HG02885 (cell line): ENCODE results near the gene DCD.

Experiments
- ATAC-seq: cut with Tn5 transposase; IDR thresholded peaks from one replicate; pipeline ENCODE4 v1.9.1; 2021; ENCODE audit warnings: mild to moderate bottlenecking; ENCODE audit not compliant: unreplicated experiment, poor library complexity

Gene DCD

DNA sequence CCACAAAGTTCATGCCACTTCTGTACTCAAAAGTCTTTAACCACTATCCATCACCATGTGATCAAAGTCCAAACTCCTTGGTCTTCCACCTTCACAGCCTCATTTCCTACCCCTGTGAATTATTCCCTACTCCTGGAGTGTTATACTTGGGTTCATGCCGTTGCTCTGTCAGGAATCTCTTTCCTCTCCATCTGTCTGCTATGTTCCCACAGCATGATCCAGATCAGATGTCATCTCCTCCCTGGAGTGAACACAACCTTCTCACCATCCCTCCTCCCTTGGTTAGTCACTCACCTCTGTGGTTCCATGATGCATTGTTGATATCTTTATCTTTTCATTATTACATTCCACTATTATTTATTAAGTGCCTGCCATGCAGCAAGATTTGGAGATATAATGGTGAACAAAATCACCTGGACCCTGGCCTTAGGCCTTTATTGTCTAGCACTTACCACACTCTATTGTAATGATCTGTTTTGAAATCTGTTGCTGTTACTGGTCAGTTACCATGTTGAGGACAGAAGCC, 35.9 kb downstream of the DCD start:
- ATAC-seq = no peak

DNA sequence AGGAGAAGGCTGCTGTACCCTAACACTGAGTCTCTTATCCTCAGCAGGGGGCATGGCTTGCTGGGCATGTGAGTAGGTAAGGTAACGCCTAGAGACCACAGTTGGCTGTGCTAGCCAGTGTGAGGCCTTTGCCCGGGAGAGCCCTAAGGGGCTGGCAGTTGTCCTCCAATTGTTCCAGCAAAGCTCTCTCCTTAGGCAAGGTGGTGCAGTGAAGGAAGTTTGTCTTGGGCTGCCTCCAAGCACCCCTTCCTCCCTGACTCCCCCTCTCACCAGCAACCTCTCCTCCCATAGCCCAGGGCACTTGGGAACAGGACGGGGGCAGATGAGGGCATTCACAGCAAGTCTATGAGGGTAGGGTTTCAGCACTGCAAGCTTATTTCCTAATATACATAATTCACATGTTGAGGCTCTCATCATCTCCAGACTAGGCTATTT, 36.4 kb downstream of the DCD start:
- ATAC-seq = no peak

GRCh38 chr12:54608769-54609168, 39.4 kb downstream of the DCD start:
- no peak for ATAC-seq

DNA sequence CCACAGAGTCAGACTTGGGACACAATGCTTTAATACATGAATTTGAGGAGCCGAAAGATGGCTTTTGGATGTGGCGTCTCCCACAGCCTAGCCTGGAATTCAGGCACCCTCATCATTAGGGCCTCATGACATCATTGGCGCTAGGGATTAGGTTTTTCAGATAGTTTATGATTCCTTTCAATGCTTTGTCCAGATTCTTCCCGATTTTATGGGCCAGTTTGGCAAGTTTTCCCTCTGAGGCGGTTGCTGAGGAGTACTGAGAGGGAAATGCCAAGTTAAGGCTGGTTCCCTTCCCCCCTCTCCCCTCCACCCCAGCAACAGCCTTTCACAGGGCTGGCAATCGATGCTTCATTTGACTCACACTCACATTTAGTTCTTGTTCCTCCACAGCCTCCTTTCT, 40.0 kb downstream of the DCD start:
- ATAC-seq = no peak

DNA sequence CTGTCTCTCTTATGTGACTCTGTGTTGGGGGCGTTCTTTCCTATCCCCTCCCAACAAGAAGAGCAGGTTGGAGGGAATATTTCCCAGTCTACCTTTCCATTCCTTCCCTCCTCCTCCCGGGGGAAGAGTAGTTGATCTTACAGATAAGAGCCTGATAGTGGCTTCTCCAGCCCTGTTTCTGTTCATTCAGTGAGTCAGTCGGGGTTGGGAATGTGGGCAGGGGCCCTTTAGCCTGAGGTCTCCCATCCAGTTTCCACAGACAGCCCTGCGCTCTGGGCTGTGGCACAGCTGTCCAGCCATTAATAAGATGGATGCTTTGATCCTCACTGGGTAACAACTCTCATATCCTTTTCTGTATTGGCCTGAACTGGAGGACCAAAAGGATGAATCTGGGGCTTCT, 41.6 kb downstream of the DCD start:
- ATAC-seq = no peak

DNA sequence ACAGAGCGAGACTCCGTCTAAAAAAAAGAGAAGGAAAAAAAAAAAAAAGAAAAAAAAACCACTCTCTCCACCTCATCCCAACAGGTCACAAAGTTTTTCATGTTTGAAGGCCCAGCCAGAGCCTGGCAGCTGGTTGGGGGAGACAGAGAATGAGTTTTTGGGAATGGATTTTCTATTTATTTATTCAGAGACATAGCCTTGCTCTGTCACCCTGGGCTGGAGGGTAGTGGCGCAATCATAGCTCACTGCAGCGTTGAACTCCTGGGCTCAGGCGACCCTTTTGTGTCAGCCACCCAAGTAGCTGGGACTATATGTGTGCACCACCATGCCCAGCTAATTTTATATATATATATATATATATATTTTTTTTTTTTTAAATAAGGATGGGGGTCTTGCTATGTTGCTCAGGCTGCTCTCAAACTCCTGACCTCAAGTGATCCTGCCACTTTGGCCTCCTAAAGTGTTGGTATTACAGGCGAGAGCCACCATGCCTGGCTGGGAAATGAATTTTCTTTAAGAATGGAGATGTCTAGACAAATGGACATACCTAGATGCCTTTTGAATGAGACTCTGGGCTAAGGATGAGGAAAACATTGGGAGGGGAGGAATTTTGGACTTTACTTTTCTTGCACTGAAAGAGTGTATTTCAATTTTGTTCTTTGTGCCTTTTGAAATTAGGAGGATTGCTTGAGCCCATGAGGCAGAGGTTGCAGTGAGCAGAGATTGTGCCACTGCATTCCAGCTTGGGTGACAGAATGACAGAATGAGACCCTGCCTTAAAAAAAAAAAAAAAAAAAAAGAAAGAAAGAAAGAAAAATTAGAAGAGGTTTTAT, 42.8 kb downstream of the DCD start:
- ATAC-seq = no peak

DNA sequence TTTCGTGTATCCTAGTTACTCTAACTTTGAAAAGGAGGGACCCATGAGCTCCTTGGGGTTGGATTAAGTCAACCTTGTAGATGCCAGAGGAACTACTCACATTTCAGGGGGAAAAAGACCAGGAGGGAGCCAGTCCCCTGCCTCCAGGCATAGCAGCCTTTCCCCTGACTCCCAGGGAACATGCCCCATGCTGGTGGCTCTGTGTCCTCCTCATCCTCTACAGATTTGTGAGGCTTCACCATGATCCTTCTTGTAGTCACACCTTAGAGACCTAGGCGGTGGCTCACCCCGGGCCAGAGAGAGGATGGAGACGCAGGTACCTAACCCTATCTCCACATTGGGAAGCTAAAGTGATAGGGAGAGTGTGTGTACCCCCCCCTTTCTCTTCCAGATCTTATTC, 43.7 kb downstream of the DCD start:
- ATAC-seq = no peak

DNA sequence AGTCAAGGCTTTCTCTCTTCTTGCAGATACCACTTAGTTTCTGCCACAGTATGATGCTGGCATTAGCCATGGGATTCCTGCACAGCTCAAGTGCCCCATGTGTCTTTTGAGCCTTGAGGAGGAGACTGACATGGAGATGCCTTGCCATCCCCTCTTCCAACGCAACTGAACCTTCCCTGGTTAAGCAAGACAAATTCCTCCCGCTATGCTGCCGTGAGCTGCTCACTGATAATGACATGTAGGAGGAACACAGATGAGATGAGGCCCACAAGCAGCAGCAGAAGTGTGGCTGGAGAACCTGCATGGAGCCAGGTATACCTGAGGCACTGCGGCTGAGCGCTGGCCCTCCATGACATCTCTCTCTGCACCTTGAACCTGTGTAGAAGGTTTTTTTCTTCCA, 44.3 kb downstream of the DCD start:
- no peak for ATAC-seq

GRCh38 chr12:54603173-54603814, 44.9 kb downstream of the DCD start:
- peak; percentile 95 for ATAC-seq

DNA sequence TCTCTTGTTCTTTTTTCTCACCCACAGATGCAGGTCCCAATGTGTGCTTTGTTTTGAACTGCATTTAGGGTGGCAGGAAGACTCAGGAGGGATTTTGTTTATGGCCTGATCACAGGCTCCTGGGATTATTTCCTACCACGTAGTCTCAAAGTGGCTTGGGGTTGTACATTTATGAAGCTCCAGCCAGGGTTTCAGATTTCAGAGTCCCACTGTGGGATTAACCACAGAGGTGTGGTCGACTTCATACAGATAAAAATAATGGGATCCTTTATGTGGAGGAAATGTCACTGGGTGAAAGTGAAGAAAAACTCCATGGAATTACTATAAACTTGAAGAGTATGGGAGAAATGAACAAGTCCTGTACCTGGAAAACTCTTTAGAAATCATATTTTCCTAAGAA, 45.5 kb downstream of the DCD start:
- ATAC-seq = no peak

DNA sequence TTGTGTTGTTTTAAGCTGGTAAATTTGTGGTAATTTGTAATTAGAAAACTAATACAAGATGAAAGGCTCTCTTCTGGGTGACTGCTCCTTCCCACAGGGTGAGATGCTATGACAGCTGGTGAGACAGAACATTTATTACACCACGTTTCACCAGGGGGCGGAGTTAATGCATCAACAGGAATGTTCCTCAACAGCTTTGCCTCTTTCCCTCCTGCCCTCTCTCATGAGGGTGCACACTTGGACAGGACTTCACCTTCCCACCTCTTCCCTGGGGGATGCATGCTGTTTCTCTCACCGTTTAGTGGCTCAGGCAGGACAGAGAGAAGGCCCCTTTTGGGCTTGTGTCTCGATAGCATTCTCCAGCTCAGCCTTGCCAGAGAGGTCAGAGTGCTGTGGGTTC, 46.3 kb downstream of the DCD start:
- ATAC-seq = no peak

GRCh38 chr12:54598970-54599369, 49.2 kb downstream of the DCD start:
- no peak for ATAC-seq

DNA sequence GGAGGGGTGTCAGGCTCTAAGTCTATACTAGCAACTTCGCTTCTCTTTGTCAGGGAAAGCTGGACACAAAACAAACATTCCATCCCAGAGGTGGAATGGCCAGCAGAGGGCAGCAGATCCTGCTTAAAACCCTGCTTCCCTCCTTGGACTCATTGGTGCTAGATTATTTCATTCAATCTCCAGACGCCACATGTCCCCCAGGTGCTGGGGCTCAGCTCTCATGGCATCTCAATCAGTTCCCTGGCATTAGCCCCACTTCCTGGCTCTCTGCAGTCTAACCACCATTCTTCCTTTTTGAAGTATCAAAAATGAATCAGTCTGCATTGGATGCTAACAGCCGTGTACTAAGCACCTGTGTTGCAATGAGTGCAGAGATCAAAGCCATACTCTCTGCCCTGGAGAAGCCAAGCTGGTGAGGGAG, 51.6 kb downstream of the DCD start:
- no peak for ATAC-seq

DNA sequence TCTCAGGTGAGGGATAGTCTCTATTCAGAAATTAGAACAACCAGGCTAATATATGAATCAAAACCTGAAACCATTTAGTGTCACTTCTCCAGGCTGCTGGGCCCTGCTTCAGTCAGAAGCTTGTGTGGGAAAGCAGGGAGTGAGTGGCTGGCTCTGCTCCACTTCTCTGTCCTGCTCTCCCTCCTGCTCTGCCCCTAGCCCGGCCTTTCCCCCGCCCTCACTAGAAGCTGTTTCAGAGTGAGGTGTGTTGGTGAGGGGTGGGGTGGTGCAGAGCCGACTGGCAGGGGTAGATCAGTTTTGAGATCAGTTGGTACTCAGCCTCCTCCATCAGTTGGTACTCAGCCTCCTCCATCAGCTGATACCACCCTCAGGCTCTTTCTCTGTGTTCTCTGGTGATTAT, 52.7 kb downstream of the DCD start:
- ATAC-seq = no peak
